Astrocyte (in vitro differentiated cells and primary cell): ENCODE results near the gene STBD1.

Experiments used
- EZH2 ChIP-seq: IDR thresholded peaks from 2 replicates; pipeline ENCODE4 v1.6.1; 2012; ENCODE audit warnings: mild to moderate bottlenecking, low read length, inconsistent platforms; ENCODE audit not compliant: insufficient read depth
- TF ChIP-seq, protein P1 (sequence below): IDR thresholded peaks from 2 replicates; pipeline ENCODE4 v1.5.1; 2011; ENCODE audit warnings: low read depth, mild to moderate bottlenecking, inconsistent platforms, low read length, moderate library complexity; ENCODE audit not compliant: insufficient read depth

DNA sequence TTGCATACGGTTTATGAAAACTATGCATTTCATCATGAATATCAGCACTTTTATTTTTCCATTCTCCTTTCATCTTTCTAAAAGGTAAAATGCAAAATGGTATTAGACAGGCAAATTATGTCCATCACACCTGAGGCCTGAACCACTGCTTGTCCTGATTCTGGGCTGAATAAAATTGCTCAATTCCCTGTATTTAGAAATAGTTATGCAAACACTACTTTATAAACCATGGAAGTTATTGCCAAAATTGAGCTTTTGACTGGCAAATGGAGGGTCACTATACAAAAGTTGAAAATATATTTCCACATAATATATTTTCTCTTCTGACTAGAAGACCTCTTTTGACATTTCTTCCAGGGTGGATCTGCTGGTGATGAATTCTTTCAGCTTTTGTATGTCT is 34.0 kb upstream of the STBD1 start:
- TF ChIP-seq, protein P1, sequence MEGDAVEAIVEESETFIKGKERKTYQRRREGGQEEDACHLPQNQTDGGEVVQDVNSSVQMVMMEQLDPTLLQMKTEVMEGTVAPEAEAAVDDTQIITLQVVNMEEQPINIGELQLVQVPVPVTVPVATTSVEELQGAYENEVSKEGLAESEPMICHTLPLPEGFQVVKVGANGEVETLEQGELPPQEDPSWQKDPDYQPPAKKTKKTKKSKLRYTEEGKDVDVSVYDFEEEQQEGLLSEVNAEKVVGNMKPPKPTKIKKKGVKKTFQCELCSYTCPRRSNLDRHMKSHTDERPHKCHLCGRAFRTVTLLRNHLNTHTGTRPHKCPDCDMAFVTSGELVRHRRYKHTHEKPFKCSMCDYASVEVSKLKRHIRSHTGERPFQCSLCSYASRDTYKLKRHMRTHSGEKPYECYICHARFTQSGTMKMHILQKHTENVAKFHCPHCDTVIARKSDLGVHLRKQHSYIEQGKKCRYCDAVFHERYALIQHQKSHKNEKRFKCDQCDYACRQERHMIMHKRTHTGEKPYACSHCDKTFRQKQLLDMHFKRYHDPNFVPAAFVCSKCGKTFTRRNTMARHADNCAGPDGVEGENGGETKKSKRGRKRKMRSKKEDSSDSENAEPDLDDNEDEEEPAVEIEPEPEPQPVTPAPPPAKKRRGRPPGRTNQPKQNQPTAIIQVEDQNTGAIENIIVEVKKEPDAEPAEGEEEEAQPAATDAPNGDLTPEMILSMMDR, result no peak
- TF ChIP-seq EZH2, result no peak
